SK-N-SH treated with all-trans-retinoic acid at 6 μM for 48 hours (cell line): Measurements from ENCODE around the gene RAB2B.

Source experiments
- ESRRG ChIP-seq: fragments of 250-450 bp; sonication (Bioruptor Pico); IDR thresholded peaks from 2 replicates; pipeline ENCODE4 v1.6.1; 2021; ENCODE audit warnings: mild to moderate bottlenecking
- ISL1 ChIP-seq: fragments of 250-450 bp; sonication (Bioruptor Pico); IDR thresholded peaks from 2 replicates; pipeline ENCODE4 v2.1.2; 2022; ENCODE audit warnings: mild to moderate bottlenecking, moderate library complexity
- ZFP3 ChIP-seq: fragments of 250-450 bp; sonication (Bioruptor Pico); IDR thresholded peaks from 2 replicates; pipeline ENCODE4 v1.5.0; 2020; ENCODE audit warnings: mild to moderate bottlenecking, moderate library complexity
- TF ChIP-seq, protein P1 (sequence below): fragments of 250-450 bp; sonication (Bioruptor Pico); IDR thresholded peaks from 2 replicates; pipeline ENCODE4 v1.8.0; 2020; ENCODE audit warnings: mild to moderate bottlenecking, moderate library complexity, borderline replicate concordance

DNA sequence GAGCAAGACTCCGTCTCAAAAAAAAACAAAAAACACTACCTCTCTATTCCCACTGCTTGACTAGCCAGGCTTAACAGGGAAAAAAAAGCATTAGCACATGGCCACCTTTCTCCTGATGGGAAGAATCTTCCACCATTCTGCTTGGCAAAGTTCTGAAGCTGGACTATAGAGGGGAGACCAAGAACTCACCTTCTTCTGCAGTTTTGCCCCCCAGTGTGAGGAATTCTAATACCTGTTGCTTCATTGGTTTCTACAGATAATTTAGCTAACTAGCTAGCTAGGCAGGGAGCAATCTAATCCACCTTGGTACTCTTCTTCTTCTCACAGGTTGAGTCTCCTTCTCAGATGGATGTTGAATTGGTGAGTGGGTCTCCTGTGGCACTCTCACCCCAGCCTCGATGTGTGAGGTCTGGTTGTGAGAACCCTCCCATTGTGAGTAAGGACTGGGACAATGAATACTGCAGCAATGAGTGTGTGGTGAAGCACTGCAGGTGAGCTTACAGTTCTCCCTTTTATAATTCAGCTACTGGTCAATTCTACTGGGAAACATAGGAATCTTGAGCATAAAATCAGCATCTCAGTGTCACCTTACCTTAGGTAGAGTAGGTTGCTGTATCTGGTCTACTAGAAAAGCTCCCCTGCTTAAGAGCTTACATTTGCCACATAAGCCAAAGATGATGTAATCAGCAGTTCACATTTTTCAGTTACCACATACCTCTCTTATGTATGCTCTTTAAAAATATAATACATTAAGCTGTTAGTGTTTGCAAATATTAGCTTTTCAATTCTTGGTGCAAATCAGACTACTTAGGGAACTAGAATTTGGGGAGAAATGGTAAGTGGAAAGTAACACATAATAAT, 18.4 kb upstream of the RAB2B start:
- TF ChIP-seq, protein P1, sequence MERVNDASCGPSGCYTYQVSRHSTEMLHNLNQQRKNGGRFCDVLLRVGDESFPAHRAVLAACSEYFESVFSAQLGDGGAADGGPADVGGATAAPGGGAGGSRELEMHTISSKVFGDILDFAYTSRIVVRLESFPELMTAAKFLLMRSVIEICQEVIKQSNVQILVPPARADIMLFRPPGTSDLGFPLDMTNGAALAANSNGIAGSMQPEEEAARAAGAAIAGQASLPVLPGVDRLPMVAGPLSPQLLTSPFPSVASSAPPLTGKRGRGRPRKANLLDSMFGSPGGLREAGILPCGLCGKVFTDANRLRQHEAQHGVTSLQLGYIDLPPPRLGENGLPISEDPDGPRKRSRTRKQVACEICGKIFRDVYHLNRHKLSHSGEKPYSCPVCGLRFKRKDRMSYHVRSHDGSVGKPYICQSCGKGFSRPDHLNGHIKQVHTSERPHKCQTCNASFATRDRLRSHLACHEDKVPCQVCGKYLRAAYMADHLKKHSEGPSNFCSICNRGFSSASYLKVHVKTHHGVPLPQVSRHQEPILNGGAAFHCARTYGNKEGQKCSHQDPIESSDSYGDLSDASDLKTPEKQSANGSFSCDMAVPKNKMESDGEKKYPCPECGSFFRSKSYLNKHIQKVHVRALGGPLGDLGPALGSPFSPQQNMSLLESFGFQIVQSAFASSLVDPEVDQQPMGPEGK, result no peak
- no peak for TF ChIP-seq ESRRG
- no peak for TF ChIP-seq ZFP3 (CRISPR knock-in tag)
- TF ChIP-seq ISL1 (CRISPR knock-in tag), result no peak
